Measurements from ENCODE around the gene SLC38A10. TPM values are rescaled to one million over a fixed set of nuclear protein-coding genes. Genes with fewer than 3 reads are reported as not detected.

The SLC38A10 gene
- polyA plus RNA-seq, 1 donor (not counting 4 experiments of a cell fraction or from before 2014, with no cell fraction given) = 16.8 TPM

- dilution Hi-C loops (cut with MboI; ENCODE audit: extremely low pct_ligation_motif_present, low sequenced_read_pairs) = no loop called here
These were observed 18.8 kb upstream of the SLC38A10 start for GRCh38 chr17:81313776-81314397.

GRCh38 chr17:81312624-81313325, 17.7 kb upstream of the SLC38A10 start:
- no peak for DNase-seq (ENCODE audit: low read depth, low spot score)
- H3K27me3 ChIP-seq (ENCODE audit: control insufficient read depth, extremely low read depth, insufficient read depth, low read length) = peaks cover 12% of the 10 kb centered on the region
- no peaks in the 10 kb centered on the region for H3K9me1 ChIP-seq (ENCODE audit: control insufficient read depth, extremely low read depth, insufficient read depth, low read length)
- H3K36me3 ChIP-seq (ENCODE audit: control insufficient read depth in 2 of 2, extremely low read depth in 1 of 2, insufficient read depth in 2 of 2, low read length in 2 of 2) = no peaks in the 10 kb centered on the region
- no peaks in the 10 kb centered on the region for H3K9me3 ChIP-seq (ENCODE audit: control insufficient read depth, low read depth, low read length)
- no peak overlapping the region for H3K9ac ChIP-seq (ENCODE audit: control insufficient read depth, extremely low read depth, insufficient read depth, low read length)
- H4K20me1 ChIP-seq (ENCODE audit: control insufficient read depth, extremely low read depth, insufficient read depth, low read length) = no peaks in the 10 kb centered on the region
- dilution Hi-C loops (cut with MboI; ENCODE audit: extremely low pct_ligation_motif_present, low sequenced_read_pairs) = no loop called here
- H3K79me2 ChIP-seq (ENCODE audit: control insufficient read depth, insufficient read depth, low read length) = no peaks in the 10 kb centered on the region
- no peak overlapping the region for H2AFZ ChIP-seq (ENCODE audit: control insufficient read depth, low read length)
- H3K4me2 ChIP-seq (ENCODE audit: control insufficient read depth, extremely low read depth, insufficient read depth, low read depth, low read length) = no peak overlapping the region
- FAIRE-seq = no peak
- no peak overlapping the region for H3K27ac ChIP-seq (ENCODE audit: control insufficient read depth, insufficient read depth, low read length)
- TF ChIP-seq CTCF (optimal IDR thresholded peaks at IDR 0.05 in 1 of 3, IDR thresholded peaks at IDR 0.05 in 1 of 3, conservative IDR thresholded peaks at IDR 0.05 in 1 of 3; ENCODE audit: extremely low read depth in 1 of 3, insufficient read depth in 2 of 3, low read length in 3 of 3) = no peak
- TF ChIP-seq EZH2 (IDR thresholded peaks at IDR 0.05; ENCODE audit: low read length) = no peak
- H3K4me1 ChIP-seq (ENCODE audit: control insufficient read depth, extremely low read depth, insufficient read depth, low read length) = peaks cover 18% of the 10 kb centered on the region
- no peak overlapping the region for H3K4me3 ChIP-seq (ENCODE audit: control insufficient read depth in 2 of 3, extremely low read depth in 1 of 3, insufficient read depth in 2 of 3, low read depth in 1 of 3, low read length in 3 of 3)

More at GRCh38 chr17:81313776-81314397, 18.8 kb upstream of the SLC38A10 start:
- H3K9me1 ChIP-seq (ENCODE audit: control insufficient read depth, extremely low read depth, insufficient read depth, low read length) = no peaks in the 10 kb centered on the region
- no peak overlapping the region for H3K9ac ChIP-seq (ENCODE audit: control insufficient read depth, extremely low read depth, insufficient read depth, low read length)
- no peak for FAIRE-seq
- no peak overlapping the region for H3K27ac ChIP-seq (ENCODE audit: control insufficient read depth, insufficient read depth, low read length)
- no peaks in the 10 kb centered on the region for H3K36me3 ChIP-seq (ENCODE audit: control insufficient read depth in 2 of 2, extremely low read depth in 1 of 2, insufficient read depth in 2 of 2, low read length in 2 of 2)
- TF ChIP-seq CTCF (optimal IDR thresholded peaks at IDR 0.05 in 1 of 3, IDR thresholded peaks at IDR 0.05 in 1 of 3, conservative IDR thresholded peaks at IDR 0.05 in 1 of 3; ENCODE audit: extremely low read depth in 1 of 3, insufficient read depth in 2 of 3, low read length in 3 of 3) (no peak), EZH2 (IDR thresholded peaks at IDR 0.05; ENCODE audit: low read length) (no peak)
- no peaks in the 10 kb centered on the region for H4K20me1 ChIP-seq (ENCODE audit: control insufficient read depth, extremely low read depth, insufficient read depth, low read length)
- no peaks in the 10 kb centered on the region for H3K9me3 ChIP-seq (ENCODE audit: control insufficient read depth, low read depth, low read length)
- peaks cover 12% of the 10 kb centered on the region for H3K27me3 ChIP-seq (ENCODE audit: control insufficient read depth, extremely low read depth, insufficient read depth, low read length)
- no peak overlapping the region for H2AFZ ChIP-seq (ENCODE audit: control insufficient read depth, low read length)
- no peaks in the 10 kb centered on the region for H3K79me2 ChIP-seq (ENCODE audit: control insufficient read depth, insufficient read depth, low read length)
- H3K4me3 ChIP-seq (ENCODE audit: control insufficient read depth in 2 of 3, extremely low read depth in 1 of 3, insufficient read depth in 2 of 3, low read depth in 1 of 3, low read length in 3 of 3) = no peak overlapping the region
- H3K4me1 ChIP-seq (ENCODE audit: control insufficient read depth, extremely low read depth, insufficient read depth, low read length) = peaks cover 16% of the 10 kb centered on the region
- H3K4me2 ChIP-seq (ENCODE audit: control insufficient read depth, extremely low read depth, insufficient read depth, low read depth, low read length) = no peak overlapping the region
- no peak for DNase-seq (ENCODE audit: low read depth, low spot score)
